Astrocyte of the spinal cord (primary cell): Measurements from ENCODE around the gene MCEMP1.

Experiments
- DNase-seq: peaks from one replicate; pipeline ENCODE4 v3.0.0; 2011; ENCODE audit warnings: low read depth, low spot score
- H3K4me3 ChIP-seq: 2 replicates; pipeline ENCODE4 v1.5.1; 2011; ENCODE audit warnings: low read depth, mild to moderate bottlenecking, low read length, moderate library complexity
- in situ Hi-C: cut with HindIII; loops from 2 replicates; pipeline ENCODE4 v1.10.0; 2017; ENCODE audit warnings: low sequenced_read_pairs
- TF ChIP-seq, protein P1 (sequence below): IDR thresholded peaks from 2 replicates; pipeline ENCODE4 v1.5.1; 2012; ENCODE audit warnings: low read depth, mild to moderate bottlenecking, low read length, inconsistent platforms

The MCEMP1 gene

DNA sequence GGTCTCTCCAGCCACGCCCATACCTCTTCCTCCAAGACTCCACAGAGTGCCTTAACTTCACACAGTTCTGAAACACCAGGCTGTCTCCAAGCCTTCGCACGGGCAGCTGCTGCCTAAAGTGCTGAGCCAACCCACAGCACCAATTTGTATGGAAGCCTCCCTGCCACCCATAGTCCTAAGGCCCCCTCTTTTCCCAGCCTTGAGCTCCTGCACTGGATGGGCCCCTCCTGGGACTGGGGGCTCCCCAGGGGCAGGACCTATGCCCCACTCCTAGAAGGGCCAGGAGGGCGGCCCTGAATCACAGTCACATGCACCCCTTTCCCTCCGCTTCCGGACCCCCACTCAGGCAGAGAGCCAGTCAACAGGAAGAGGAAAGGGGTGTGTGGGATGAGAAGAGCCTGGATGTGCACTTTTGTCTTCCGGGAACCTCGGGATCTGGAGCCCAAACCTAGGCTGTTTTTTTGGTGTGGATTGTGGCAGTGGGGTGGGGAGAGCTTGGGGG, 30.1 kb downstream of the MCEMP1 start:
- no peak overlapping the region for H3K4me3 ChIP-seq
- in situ Hi-C loops, result no loop called here
- TF ChIP-seq, protein P1, sequence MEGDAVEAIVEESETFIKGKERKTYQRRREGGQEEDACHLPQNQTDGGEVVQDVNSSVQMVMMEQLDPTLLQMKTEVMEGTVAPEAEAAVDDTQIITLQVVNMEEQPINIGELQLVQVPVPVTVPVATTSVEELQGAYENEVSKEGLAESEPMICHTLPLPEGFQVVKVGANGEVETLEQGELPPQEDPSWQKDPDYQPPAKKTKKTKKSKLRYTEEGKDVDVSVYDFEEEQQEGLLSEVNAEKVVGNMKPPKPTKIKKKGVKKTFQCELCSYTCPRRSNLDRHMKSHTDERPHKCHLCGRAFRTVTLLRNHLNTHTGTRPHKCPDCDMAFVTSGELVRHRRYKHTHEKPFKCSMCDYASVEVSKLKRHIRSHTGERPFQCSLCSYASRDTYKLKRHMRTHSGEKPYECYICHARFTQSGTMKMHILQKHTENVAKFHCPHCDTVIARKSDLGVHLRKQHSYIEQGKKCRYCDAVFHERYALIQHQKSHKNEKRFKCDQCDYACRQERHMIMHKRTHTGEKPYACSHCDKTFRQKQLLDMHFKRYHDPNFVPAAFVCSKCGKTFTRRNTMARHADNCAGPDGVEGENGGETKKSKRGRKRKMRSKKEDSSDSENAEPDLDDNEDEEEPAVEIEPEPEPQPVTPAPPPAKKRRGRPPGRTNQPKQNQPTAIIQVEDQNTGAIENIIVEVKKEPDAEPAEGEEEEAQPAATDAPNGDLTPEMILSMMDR, result no peak
- DNase-seq, result no peak

DNA sequence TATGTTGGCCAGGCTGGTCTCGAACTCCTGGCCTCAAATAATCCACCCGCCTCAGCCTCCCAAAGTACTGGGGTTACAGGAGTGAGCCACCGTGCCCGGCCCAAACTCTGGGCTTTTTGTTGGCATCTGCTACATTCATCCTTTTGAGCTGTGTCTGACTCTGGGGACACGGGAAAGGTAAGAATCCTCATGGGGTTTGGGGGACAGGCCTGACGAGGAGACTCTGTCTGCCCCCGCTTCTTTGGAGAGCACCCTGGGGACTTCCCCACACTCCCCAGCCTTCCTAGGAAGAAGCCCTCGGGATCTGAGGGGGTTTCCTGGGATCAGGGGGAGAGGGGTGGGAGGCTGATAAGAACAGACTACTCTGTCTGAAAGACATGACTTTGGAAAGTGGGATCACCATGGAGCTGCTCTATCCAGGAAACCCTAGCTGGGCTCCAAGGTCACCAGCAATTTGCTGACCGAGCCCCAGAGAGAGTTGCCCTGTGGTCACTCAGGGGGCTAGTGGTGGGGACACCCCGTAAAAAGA, 33.1 kb downstream of the MCEMP1 start:
- TF ChIP-seq, protein P1, result no peak
- no peak for DNase-seq
- in situ Hi-C loops, result no loop called here
- no peak overlapping the region for H3K4me3 ChIP-seq

DNA sequence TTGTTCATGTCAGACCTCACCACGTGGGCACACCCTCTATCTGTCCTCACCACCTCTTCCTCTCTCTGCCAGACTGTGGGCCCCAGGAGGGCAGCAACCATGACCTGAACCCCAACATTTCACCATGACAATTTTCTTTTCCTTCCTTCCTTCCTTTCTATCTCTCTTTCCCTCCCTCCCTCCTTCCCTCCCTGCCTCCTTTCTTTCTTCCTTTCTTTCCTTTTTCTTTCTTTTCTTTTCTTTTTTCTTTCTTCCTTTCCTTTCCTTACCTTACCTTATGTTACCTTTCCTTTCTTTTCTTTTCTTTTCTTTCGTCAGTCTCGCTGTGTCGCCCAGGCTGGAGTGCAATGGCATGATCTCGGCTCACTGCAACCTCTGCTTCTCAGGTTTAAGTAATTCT, 33.7 kb downstream of the MCEMP1 start:
- no peak for DNase-seq
- in situ Hi-C loops, result no loop called here
- H3K4me3 ChIP-seq, result no peak overlapping the region
- TF ChIP-seq, protein P1, result no peak

DNA sequence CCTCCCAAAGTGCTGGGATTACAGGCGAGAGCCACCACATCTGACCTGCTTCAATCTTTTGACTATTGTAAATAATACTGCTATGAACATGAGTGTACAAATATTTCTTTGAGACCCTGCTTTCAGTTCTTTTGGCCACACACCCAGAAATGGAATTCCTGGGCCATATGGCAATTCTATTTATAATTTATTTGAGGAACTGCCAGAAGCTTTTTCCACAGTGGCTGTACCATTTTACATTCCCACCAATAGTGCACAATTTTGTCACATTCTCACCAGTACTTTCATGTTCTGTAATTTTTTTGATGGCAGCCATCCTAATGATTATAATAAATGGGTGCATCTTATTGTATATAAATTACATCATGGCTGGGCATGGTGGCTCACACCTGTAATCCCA, 38.8 kb downstream of the MCEMP1 start:
- TF ChIP-seq, protein P1, result no peak
- in situ Hi-C loops, result no loop called here
- no peak overlapping the region for H3K4me3 ChIP-seq
- no peak for DNase-seq

DNA sequence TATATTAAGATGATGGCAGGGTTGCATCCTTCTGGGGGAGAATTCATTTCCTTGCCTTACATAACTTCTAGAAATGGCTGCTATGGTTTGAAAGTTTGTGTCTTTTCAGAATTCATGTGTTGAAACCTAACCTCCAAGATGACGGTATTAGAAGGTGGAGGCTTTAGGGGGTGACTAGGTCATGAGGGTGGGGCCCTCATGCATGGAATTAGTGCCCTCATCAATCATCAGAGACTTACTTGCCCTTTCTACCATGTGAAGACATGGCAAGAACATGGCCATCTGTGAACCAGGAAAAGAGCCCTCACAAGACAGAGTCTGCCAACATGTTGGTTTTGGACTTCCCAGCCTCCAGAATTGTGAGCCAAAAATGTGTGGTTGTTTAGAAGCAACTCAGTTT, 39.9 kb downstream of the MCEMP1 start:
- in situ Hi-C loops, result no loop called here
- TF ChIP-seq, protein P1, result no peak
- H3K4me3 ChIP-seq, result no peak overlapping the region
- DNase-seq, result no peak

DNA sequence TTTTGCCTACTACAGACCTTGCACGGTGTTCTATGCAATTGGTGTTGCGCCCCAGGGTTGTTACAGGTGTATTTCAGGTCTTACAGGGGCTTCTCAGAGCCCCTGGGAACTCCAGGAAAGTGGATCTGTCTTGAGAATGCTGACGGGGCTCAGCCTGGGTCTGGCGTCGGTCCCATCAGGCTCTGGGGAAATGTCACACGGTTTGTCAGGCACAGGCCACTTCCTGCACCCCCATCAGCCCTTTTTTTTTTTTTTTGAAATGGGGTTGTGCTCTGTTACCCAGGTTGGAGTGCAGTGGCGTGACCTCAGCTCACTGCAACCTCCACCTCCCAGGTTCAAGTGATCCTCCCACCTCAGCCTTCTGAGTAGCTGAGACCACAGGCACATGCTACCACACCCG, 41.8 kb downstream of the MCEMP1 start:
- H3K4me3 ChIP-seq, result no peak overlapping the region
- DNase-seq, result no peak
- TF ChIP-seq, protein P1, result no peak
- in situ Hi-C loops, result no loop called here

DNA sequence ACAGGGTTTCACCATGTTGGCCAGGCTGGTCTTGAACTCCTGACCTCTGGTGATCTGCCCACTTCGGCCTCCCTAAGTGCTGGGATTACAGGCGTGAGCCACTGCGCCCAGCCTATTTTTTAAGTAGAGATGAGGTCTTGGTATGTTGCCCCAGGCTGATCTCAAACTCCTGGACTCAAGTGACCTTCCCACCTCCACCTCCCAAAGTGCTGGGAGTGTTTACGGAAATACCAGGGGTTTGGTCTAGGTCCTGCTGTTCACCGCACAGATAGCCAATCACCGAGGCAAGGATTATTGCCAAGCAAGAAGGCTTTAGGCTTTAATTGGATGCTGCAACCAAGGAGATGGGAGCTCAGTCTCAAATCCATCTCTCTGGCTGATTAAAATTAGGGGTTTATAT, 43.5 kb downstream of the MCEMP1 start:
- no peak overlapping the region for H3K4me3 ChIP-seq
- in situ Hi-C loops, result no loop called here
- TF ChIP-seq, protein P1, result no peak
- DNase-seq, result no peak
